HTR-8/SVneo (cell line): ENCODE measurements around the gene NACC2.

Experiments used
- DNase-seq: peaks from one replicate; pipeline ENCODE4 v3.0.0; 2011; ENCODE audit warnings: low spot score, mixed read lengths; ENCODE audit not compliant: insufficient read length
- FAIRE-seq: peaks from 2 replicates; lab custom pipeline; 2011; peaks lifted over from hg19 to GRCh38; lab: Jason Lieb, UNC

NACC2 gene

DNA sequence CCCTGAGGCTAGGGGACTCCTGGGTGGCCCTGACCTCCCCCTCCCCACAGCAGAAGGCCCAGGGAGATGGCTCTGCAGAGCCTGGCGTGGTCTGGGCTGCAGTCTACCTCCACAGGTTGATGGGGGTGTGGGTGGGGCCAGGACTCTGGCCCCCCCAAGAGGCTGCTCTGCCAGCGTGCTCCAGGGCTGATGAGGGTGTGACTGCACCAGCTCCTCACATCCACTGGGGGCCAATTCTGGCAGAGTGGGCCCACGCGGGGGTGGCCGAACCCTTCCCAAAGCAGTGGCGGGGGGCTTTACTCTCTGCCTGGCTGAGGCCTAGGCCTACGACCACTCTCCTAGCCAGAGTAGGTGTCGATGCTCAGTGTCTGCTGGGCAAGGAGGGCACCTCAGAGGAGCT, 105.9 kb downstream of the NACC2 start:
- FAIRE-seq: no peak
- DNase-seq: no peak

DNA sequence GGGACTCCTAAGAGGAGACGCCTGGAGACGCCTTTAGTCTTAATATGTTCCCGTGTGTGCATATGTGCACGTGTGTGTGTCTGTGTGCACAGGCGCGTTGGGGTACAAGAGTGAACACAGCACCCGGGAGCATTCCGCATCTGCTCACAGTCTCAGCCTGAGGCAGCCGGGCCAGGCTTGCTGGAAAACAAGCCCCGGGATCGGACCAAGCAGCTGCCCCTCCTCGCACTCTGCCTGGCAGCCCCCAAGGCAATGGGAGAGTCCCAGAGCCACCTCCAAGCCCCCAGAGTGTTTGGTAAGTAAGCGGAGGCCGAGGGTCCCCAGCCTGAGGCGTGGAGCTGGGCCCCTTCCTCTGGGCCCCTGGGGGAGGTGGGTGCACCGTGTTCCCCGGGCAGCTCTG, 106.6 kb downstream of the NACC2 start:
- DNase-seq (no peak), FAIRE-seq (no peak)

DNA sequence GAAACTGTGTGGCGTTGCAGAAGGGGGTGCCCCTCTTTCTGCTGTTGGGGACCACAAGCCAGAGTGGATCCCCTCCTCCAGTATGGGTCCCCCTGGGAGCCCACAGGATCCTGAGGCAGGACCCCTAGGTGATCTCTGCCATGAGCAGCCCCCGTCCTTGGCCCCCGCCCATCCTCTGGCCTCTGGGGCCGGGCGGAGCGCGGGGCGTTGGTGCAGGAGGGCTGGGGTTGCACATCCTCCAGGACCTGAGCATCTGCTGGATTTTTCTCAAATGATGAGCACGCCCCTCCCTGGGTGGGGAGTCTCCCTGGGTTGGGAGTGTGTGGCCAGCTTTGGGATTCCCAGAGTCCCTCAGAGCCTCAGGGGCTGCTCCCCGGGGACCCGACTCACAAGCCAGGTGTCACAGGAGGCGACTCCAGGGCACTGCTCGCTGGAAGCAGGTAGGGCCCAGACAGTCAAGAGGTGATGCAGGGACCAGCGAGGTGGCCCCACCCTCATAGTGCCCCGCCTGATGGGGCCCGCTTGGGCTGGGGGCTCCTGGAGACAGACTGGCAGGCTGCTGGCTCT, 107.2 kb downstream of the NACC2 start:
- DNase-seq (no peak), FAIRE-seq (no peak)

DNA sequence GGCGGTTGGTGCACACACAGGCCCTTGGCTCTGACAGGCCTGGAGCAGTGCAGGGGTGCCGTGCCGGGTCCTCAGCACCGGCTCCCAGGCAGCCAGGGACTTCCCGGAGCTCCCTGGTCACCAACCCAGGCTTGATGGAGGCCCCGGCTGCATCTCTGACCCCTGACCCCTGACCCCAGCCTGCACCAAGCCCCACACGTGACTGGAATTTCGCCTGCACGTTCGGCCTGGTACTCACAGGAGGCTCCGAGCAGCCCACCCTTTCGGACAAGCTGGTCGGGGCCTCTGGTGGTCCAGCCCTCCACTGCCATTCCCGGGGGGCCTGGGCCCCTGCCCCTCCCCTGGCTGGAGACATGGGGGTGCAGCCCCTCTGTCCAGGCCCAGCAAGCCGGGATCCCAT, 108.5 kb downstream of the NACC2 start:
- no peak for FAIRE-seq
- DNase-seq: no peak

DNA sequence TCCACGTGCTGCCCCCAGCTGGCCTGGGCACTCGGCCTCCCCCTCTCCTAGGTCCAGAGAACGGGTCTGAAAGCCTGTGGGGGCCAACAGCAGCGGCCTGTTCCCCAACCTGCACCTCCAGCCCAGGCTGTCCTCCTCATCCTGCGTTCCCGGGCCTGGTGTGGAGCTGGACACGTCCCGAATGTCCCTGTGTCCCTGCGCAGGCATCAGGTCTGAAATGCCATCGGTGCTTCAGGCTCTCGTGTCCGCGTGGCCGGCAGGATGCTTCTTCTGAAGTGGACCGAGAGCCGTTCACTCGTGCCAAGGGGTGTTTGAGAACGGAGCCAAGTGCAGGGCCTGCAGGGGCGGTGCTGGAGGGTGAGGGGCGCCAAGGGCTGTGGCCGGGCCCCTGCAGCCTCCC, 109.2 kb downstream of the NACC2 start:
- DNase-seq (no peak), FAIRE-seq (no peak)

DNA sequence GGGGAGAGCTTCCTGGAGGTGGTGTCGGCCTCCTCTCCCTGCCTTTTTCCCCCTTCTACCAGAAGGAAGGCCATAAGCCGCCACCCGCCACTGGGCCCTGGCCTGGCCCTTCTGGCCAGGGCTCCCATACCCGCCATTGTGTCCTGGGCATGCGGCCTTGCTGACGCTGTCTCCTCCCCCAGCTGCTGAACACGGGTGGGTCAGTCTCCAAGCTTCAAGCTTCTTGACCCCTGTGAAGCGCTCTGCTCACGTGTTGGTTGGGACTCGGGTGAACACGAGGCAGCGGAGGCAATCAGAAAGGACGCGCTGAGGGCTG, 109.7 kb downstream of the NACC2 start:
- FAIRE-seq (no peak), DNase-seq (no peak)

- FAIRE-seq (no peak), DNase-seq (no peak)
Measured at GRCh38 chr9:135984072-135984710, 110.9 kb downstream of the NACC2 start.

DNA sequence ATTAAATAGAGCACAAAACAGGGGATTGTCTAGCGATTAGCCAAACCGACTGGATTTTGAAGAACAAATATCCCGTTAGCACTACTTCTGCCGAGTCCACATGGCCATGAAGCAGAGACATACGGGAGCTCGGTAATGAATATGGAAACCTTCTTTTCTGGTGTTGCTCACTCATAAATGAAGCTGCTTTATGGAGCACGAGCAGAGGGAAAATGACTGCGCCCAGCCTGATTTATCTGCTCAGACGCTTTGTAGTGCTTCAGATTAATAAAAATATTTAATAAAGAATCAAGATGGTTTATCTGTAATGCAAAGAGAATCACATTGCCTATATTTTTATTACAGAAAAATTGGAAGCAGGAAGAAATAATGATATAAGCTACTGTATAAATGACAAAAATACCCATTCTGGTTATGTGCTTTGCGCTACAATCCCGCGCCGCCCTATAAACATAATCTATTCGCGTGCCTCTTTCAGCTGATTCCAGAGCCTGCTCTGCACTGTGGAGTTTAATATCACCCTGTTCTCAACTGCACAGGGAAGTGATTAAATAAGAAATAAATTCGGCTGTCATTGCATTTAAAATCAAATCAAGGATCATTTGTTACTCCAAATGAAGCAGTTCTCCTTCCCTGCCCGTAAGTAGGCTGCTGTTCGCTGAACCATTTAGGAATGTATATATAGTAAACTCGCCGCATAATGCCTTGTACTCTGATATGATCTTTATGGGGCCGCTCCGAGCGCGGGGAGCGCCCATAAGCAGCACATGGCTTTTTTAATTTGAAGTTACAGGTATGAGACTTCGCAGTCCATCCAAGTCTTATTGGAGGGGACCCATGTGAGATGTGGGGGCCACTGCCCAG, 111.6 kb downstream of the NACC2 start:
- DNase-seq (no peak), FAIRE-seq (no peak)

DNA sequence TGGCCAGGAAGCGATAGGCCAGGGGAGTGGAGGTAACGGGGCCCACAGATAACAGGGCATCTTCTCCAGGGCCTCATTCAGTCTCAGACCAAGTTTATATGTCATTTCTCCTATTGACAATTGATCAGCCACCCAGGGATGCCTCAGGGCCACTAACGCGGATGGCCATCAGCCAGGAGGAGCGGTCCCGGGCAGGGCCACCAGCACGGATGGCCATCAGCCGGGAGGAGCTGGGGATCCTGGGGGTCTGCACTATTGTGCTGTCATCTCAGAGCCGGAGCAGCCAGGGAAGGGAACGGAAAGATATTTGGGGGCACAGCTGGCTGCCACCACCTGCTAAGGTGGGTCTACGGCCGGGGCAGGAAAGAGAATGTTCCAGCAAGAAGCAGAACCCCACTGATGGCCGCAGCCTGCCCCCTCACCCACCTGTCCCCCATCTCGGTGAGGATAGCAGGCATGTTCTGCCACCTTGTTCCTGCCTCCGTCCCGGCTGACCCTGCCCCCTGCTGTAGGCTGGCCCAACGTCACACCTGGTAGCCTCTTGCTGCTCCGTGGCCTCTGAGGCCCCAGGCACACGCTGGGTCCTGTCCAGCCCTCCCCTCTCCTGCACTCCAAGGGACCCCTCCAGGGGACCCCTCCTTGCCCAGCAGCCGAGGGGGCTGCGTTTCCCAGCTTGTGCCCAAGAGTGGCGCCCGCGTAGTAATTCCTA, 112.4 kb downstream of the NACC2 start:
- DNase-seq (no peak), FAIRE-seq (no peak)

- no peak for DNase-seq
Measured at GRCh38 chr9:135980926-135981630, 114.0 kb downstream of the NACC2 start.

GRCh38 chr9:135979547-135980166, 115.4 kb downstream of the NACC2 start:
- DNase-seq: no peak
- FAIRE-seq: no peak

More at GRCh38 chr9:135980926-135981630, 114.0 kb downstream of the NACC2 start:
- no peak for FAIRE-seq

DNA sequence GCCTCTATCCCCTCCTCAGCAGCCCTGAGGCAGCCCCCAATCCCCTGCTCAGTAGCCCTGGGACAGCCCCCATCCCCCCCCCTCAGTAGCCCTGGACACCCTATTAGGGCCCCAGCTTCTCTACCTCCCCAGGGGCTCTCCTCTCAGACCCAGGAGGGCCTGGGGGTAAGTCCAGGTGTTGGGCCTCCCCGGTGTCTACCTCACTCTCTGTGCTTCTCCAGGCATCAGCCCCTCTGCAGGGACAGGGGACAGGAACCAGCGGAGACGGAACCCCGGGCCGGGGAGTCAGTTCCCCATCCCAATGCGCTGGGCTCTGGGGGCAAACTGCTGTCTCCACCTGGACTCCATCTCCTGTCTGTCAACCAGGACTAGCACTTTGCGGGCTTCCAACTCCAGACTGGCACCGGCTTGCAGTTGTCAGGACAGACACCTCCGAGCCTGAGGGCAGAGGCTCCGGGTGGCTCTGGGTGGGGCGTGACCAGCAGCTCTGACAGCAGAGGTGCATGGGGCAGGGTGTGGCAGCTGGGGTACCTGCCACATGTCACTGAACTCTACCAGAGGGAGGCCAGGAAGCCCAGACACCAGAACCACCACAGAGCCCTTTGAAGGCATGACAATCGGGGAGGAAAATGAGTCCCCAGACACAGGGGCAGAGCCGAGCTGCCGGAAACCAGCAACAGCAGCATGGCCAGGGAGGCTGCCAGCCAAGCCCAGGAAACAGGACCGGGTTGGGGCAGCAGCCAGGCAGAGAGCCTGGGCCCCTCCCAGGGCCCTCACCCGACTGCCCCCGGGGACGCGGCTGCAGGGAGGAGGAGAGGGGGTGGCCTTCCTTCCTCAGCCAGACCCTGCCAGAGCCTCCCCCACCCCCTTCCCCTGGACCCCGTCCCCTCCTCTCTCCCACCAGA, 116.2 kb downstream of the NACC2 start:
- FAIRE-seq (no peak), DNase-seq (no peak)

DNA sequence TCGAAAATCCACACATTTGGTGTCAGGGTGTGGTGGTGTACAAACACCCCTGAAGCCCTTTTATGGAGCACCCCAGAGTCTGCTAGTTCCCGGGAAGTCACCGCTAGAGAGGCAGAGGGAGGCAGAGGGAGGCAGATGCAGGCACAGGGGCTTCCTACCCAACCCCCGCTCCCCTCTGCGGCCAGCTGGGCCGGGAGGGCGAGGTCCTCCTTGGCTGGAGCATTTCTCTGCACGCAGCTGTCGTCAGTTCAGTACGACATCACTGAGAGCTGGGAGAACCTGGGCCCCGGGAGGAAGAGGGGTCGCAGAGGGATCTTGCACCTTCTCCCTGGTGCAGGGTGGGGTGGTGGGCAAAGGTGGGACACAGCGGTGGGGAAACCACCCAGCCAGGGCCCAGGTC, 118.1 kb downstream of the NACC2 start:
- FAIRE-seq: no peak
- DNase-seq: no peak

DNA sequence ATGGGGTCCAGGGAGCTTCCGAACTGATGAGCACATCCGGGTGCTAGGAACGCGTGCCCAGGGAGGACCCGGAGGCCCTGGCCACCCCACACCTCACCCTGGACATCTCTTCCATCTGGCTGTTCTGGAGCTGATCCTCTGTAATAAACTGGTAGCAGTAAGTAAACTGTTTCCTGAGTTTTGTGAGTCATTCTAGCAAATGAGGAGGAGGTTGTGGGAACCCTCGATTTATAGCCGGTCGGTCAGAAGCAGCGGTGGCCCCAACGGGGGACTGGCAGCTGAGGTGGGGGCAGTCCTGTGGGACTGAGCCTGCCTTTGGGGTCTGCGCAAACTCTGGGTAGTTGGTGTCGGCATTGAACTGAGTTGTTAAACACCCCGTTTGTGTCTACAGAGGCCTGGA, 118.6 kb downstream of the NACC2 start:
- DNase-seq (no peak), FAIRE-seq (no peak)

DNA sequence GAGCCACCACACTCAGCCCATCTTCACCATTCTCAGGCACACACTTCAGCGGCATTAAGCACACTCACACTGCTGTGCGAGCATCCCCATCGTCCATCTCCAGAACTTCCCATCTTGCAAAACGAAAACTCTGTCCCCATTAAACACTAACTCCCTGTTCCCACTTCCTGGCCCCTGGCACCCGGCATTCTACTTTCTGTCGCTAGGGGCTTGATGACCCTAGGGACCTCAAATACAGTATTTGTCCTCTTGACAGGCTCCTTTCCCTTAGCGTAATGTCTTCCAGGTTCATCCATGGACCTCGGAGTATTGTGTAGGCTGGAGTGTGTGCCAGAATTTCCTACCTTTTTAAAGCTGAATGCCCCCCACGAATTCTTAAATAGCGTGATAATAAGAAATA, 119.3 kb downstream of the NACC2 start:
- FAIRE-seq (no peak), DNase-seq (no peak)

GRCh38 chr9:135974220-135974573, 120.9 kb downstream of the NACC2 start:
- DNase-seq: no peak

GRCh38 chr9:135973277-135974219, 121.5 kb downstream of the NACC2 start:
- DNase-seq: no peak
- no peak for FAIRE-seq

More at GRCh38 chr9:135974220-135974573, 120.9 kb downstream of the NACC2 start:
- no peak for FAIRE-seq

- FAIRE-seq (no peak), DNase-seq (no peak)
Measured at GRCh38 chr9:135971892-135972291, 123.2 kb downstream of the NACC2 start.
